ENCODE measurements around the gene DSG2.

The DSG2 gene

GRCh38 chr18:31558567-31558966 is 60.6 kb downstream of the DSG2 start:
- DNase-seq, result no peak

GRCh38 chr18:31562726-31563125 is 64.7 kb downstream of the DSG2 start:
- DNase-seq, result no peak

GRCh38 chr18:31563778-31564177 is 65.8 kb downstream of the DSG2 start:
- no peak for DNase-seq

- DNase-seq, result no peak
Measured at GRCh38 chr18:31565345-31565744, 67.4 kb downstream of the DSG2 start.

- no peak for DNase-seq
Measured at GRCh38 chr18:31565782-31566512, 68.0 kb downstream of the DSG2 start.

GRCh38 chr18:31566576-31567306 is 68.8 kb downstream of the DSG2 start:
- DNase-seq, result no peak

GRCh38 chr18:31572368-31572767 is 74.4 kb downstream of the DSG2 start:
- no peak for DNase-seq

- DNase-seq, result no peak
Measured at GRCh38 chr18:31573051-31573450, 75.1 kb downstream of the DSG2 start.

GRCh38 chr18:31574359-31574758 is 76.4 kb downstream of the DSG2 start:
- DNase-seq, result peak; percentile 77 to 86 (median 85)

GRCh38 chr18:31575515-31576257 is 77.7 kb downstream of the DSG2 start:
- no peak for DNase-seq

GRCh38 chr18:31576670-31577069 is 78.7 kb downstream of the DSG2 start:
- no peak for DNase-seq

- no peak for DNase-seq
Measured at GRCh38 chr18:31577195-31577594, 79.2 kb downstream of the DSG2 start.

GRCh38 chr18:31578126-31578525 is 80.1 kb downstream of the DSG2 start:
- DNase-seq, result no peak

- DNase-seq, result no peak
Measured at GRCh38 chr18:31579375-31579774, 81.4 kb downstream of the DSG2 start.

- DNase-seq, result peak; percentile 6 to 23 (median 11)
Measured at GRCh38 chr18:31581498-31582197, 83.7 kb downstream of the DSG2 start.

- no peak for DNase-seq
Measured at GRCh38 chr18:31583185-31583854, 85.3 kb downstream of the DSG2 start.

- no peak for DNase-seq
Measured at GRCh38 chr18:31585991-31586390, 88.0 kb downstream of the DSG2 start.

GRCh38 chr18:31586616-31587015 is 88.6 kb downstream of the DSG2 start:
- DNase-seq, result no peak

GRCh38 chr18:31587529-31587928 is 89.6 kb downstream of the DSG2 start:
- no peak for DNase-seq

GRCh38 chr18:31590570-31590969 is 92.6 kb downstream of the DSG2 start:
- no peak for DNase-seq

GRCh38 chr18:31591113-31591512 is 93.1 kb downstream of the DSG2 start:
- DNase-seq, result no peak

GRCh38 chr18:31591628-31592027 is 93.7 kb downstream of the DSG2 start, which contains the start of gene TTR:
TSS of gene TTR (plus strand) at chr18:31591877. CDS start at chr18:31591903, 26 bp downstream.
- DNase-seq, result no peak

All from suppressor macrophage treated with lipopolysaccharide for 1 hour (primary cell).